HEK293 (cell line): ENCODE data around the gene GFOD1.
"Not testable (repeated sequence)": the region's sequence is repeated elsewhere in the genome, so short reads cannot be mapped to it uniquely, and the experiment has no call there.

ENCODE experiments used
- CTCF ChIA-PET: fragments of 350-600 bp; formaldehyde crosslinking; extraction: SDS; loops from one replicate; lab custom pipeline; 2021; ENCODE audit warnings: antibody characterized with exemption; lab: Yijun Ruan, JAX
- POLR2A ChIA-PET: fragments of 300-600 bp; formaldehyde crosslinking; extraction: SDS; loops from one replicate; lab custom pipeline; 2020; ENCODE audit warnings: antibody characterized with exemption, inconsistent platforms; lab: Yijun Ruan, JAX
- H3K27ac ChIP-seq: fragments of 200-500 bp; sonication (Bioruptor generic); 2 replicates; pipeline ENCODE4 v1.5.1; 2014; ENCODE audit warnings: low read depth, low read length, control low read depth, inconsistent platforms; ENCODE audit errors: extremely low read depth
- H3K36me3 ChIP-seq, 2 experiments: fragments of 200-500 bp in 1 of 2; sonication (Bioruptor generic) in 1 of 2; 1 replicate in 1 of 2; 2 replicates in 1 of 2; pipeline ENCODE4 v1.5.1; 2014 to 2017; ENCODE audit warnings: inconsistent platforms in 2 of 2, low read length in 2 of 2; ENCODE audit not compliant: control insufficient read depth in 2 of 2, insufficient read depth in 1 of 2
- H3K4me1 ChIP-seq: fragments of 200-500 bp; sonication (Bioruptor generic); 2 replicates; pipeline ENCODE4 v1.5.1; 2014; ENCODE audit warnings: mild to moderate bottlenecking, low read length, inconsistent platforms; ENCODE audit not compliant: control insufficient read depth, insufficient read depth
- H3K4me3 ChIP-seq: 2 replicates; pipeline ENCODE4 v1.5.1; 2011; ENCODE audit warnings: low read depth, mild to moderate bottlenecking, control low read depth, low read length, moderate library complexity
- H3K9me3 ChIP-seq: fragments of 200-500 bp; sonication (Bioruptor generic); 2 replicates; pipeline ENCODE4 v1.5.1; 2014; ENCODE audit warnings: low read depth, low read length, inconsistent platforms; ENCODE audit not compliant: control insufficient read depth, insufficient read depth
- BCL6B ChIP-seq: fragments of 450-650 bp; formaldehyde crosslinking; IDR thresholded peaks from 2 replicates; pipeline ENCODE4 v1.5.1; 2017; ENCODE audit warnings: missing biosample characterization, missing genetic modification characterization
- KLF1 ChIP-seq: fragments of 450-650 bp; formaldehyde crosslinking; IDR thresholded peaks from 2 replicates; pipeline ENCODE4 v1.5.1; 2016; ENCODE audit warnings: missing biosample characterization, missing genetic modification characterization
- KLF9 ChIP-seq: fragments of 450-650 bp; formaldehyde crosslinking; IDR thresholded peaks from 2 replicates; pipeline ENCODE4 v1.5.1; 2016; ENCODE audit warnings: missing biosample characterization, missing genetic modification characterization, low read depth
- REST ChIP-seq: fragments of 450-650 bp; formaldehyde crosslinking; IDR thresholded peaks from 2 replicates; pipeline ENCODE4 v1.5.1; 2016; ENCODE audit warnings: missing biosample characterization, missing genetic modification characterization
- SP3 ChIP-seq: fragments of 450-650 bp; formaldehyde crosslinking; IDR thresholded peaks from 2 replicates; pipeline ENCODE4 v1.5.1; 2016; ENCODE audit warnings: missing biosample characterization, missing genetic modification characterization
- ZBTB17 ChIP-seq: fragments of 450-650 bp; formaldehyde crosslinking; IDR thresholded peaks from 2 replicates; pipeline ENCODE4 v1.5.1; 2016; ENCODE audit warnings: missing biosample characterization, missing genetic modification characterization
- ZBTB21 ChIP-seq: fragments of 450-650 bp; formaldehyde crosslinking; IDR thresholded peaks from 2 replicates; pipeline ENCODE4 v1.5.1; 2017; ENCODE audit warnings: missing biosample characterization, missing genetic modification characterization
- ZBTB8A ChIP-seq: fragments of 450-650 bp; formaldehyde crosslinking; IDR thresholded peaks from 2 replicates; pipeline ENCODE4 v1.5.1; 2016; ENCODE audit warnings: missing biosample characterization, missing genetic modification characterization
- ZNF114 ChIP-seq: fragments of 450-650 bp; formaldehyde crosslinking; IDR thresholded peaks from 2 replicates; pipeline ENCODE4 v1.5.0; 2017; ENCODE audit warnings: missing biosample characterization, missing genetic modification characterization
- ZNF175 ChIP-seq: fragments of 450-650 bp; formaldehyde crosslinking; IDR thresholded peaks from 2 replicates; pipeline ENCODE4 v1.5.1; 2016; ENCODE audit warnings: missing biosample characterization, missing genetic modification characterization
- ZNF214 ChIP-seq: fragments of 450-650 bp; formaldehyde crosslinking; IDR thresholded peaks from 2 replicates; pipeline ENCODE4 v1.5.1; 2017; ENCODE audit warnings: missing biosample characterization, mild to moderate bottlenecking, missing genetic modification characterization, borderline replicate concordance
- ZNF404 ChIP-seq: fragments of 450-650 bp; formaldehyde crosslinking; IDR thresholded peaks from 2 replicates; pipeline ENCODE4 v1.5.1; 2017; ENCODE audit warnings: missing biosample characterization, missing genetic modification characterization
- ZNF585B ChIP-seq: fragments of 450-650 bp; formaldehyde crosslinking; IDR thresholded peaks from 2 replicates; pipeline ENCODE4 v1.5.1; 2016; ENCODE audit warnings: missing biosample characterization, missing genetic modification characterization
- ZNF624 ChIP-seq: fragments of 450-650 bp; formaldehyde crosslinking; IDR thresholded peaks from 2 replicates; pipeline ENCODE4 v1.5.1; 2017; ENCODE audit warnings: missing biosample characterization, missing genetic modification characterization
- ZNF785 ChIP-seq: fragments of 450-650 bp; formaldehyde crosslinking; IDR thresholded peaks from 2 replicates; pipeline ENCODE4 v1.5.1; 2016; ENCODE audit warnings: missing biosample characterization, missing genetic modification characterization
- ZNF792 ChIP-seq: fragments of 450-650 bp; formaldehyde crosslinking; IDR thresholded peaks from 2 replicates; pipeline ENCODE4 v1.5.1; 2016; ENCODE audit warnings: missing biosample characterization, missing genetic modification characterization
- TF ChIP-seq, protein P1 (sequence below): fragments of 450-650 bp; formaldehyde crosslinking; optimal IDR thresholded peaks from 2 replicates; pipeline ENCODE3; 2016; ENCODE audit warnings: missing biosample characterization, mild to moderate bottlenecking, missing genetic modification characterization

GFOD1 gene

DNA sequence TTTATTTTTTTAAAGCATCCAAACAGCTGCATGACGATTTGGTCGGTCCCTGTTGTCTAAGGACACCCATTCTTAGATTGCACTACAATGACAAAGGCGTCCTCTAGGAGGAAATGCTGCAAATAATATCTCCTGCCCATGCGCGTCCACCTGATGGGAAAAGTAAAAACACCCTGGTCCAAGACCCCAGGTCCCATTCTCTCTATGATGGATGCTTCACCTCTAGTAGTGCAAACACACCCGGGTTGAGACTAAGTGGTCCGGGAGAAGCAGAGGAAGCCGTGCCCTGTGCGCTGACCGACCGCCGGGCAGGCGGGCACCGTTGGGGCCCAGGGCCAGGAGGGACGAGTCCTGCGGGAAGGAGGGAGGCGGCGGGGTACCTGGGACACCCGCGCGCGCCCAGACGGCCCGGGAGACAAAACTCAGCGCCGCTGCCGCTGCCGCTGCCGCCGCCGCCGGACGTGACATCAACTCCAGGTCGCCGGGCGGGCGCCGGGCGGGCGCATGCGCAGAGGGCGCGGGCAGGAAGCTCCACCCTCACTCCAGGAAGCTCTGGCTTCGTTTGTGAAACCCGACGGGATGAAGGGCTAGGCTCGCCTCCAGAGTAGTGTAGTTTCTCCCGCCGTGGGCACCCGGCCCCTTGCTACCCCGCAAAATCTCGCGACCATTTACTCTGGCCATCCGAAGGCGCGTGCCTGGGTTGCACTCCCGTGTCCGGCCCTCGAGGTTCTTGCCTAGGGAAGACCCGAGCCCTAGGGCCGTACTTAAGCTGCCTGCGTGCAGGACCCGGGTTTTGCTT, 159.1 kb downstream of the GFOD1 start, which contains the start of gene TBC1D7 (continued):
- TF ChIP-seq, protein P1, sequence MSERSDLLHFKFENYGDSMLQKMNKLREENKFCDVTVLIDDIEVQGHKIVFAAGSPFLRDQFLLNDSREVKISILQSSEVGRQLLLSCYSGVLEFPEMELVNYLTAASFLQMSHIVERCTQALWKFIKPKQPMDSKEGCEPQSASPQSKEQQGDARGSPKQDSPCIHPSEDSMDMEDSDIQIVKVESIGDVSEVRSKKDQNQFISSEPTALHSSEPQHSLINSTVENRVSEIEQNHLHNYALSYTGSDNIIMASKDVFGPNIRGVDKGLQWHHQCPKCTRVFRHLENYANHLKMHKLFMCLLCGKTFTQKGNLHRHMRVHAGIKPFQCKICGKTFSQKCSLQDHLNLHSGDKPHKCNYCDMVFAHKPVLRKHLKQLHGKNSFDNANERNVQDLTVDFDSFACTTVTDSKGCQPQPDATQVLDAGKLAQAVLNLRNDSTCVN (tag by site-specific recombination): peak; percentile 89
- TF ChIP-seq ZBTB8A (peak; percentile 87), SP3 (peak; percentile 32; the same call in 1 of the 2 replicates), ZNF785 (tag by site-specific recombination) (no peak), BCL6B (tag by site-specific recombination) (peak; percentile 93), ZNF585B (tag by site-specific recombination) (peak; percentile 28; the same call in 1 of the 2 replicates), ZBTB21 (tag by site-specific recombination) (no peak; the same call in 1 of the 2 replicates)

DNA sequence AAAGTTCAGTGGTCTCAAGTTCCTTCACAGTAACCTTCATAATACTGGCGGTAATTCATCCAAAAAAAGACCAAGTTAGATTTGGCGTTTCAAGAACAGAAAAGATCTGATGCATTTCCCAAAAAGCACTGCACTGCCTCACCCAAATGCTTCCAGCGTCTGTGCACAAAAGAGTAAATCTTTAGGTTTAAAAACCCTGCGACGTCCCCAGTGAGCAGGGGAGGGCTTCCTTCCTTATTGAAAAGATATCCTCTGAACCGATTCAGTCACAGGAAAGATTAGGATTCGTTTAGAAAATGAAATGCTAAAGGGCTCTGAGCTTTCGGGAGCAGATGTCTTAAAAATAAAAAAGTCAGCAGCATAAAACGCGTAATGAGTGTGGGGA, 159.7 kb downstream of the GFOD1 start:
- Histone ChIP-seq H3K4me3 (peak overlapping the region; percentile 97), H3K9me3 (no peaks in the 10 kb centered on the region)
- POLR2A ChIA-PET: interaction anchor here (1.1 to 3.4 kb wide), 11 partner anchors 10 to 416 kb away, joined by 3 to 21 read pairs (median 4); partner anchors contain the start of gene NOL7
- CTCF ChIA-PET: interaction anchor here (0.6 to 6.9 kb wide), 9 partner anchors 9 to 581 kb away, joined by 3 to 102 read pairs (median 4); partner anchors contain the start of gene NOL7
- TF ChIP-seq ZBTB17: peak; percentile 40
- no peak for TF ChIP-seq REST (tag by site-specific recombination)
- 0 out of 2 replicates have a peak, but pooled peaks have one; percentile 2 for TF ChIP-seq KLF9 (tag by site-specific recombination)
- TF ChIP-seq, all 188 proteins: peak for 2
- Histone ChIP-seq H3K27ac (peak overlapping the region; percentile 83), H3K4me1 (peaks cover 3% of the 10 kb centered on the region; the same call in 1 of the 2 replicates), H3K36me3 (peaks cover 11 to 32% of the 10 kb centered on the region in 2 experiments)

DNA sequence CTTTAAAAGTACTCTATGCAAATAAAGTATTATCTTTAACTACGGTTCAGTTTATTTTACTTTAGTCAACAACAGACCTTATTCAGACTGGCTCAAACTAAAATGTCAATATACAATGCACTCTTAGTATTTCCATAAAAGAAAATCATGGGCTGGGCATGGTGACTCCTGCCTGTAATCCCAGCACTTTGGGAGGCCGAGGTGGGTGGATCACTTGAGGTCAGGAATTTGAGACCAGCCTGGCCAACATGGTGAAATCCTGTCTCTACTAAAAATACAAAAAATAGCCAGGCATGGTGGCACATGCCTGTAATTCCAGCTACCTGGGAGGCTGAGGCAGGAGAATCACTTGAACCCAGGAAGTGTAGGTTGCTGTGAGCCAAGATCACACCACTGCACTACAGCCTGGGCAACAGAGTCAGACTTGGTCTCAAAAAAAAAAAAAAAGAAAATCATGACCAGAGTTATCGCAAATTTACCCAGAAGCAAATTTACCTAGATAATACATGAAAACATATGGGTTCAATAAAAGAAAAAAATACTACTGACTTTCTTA, 161.3 kb downstream of the GFOD1 start:
- H3K4me3 ChIP-seq, H3K27ac ChIP-seq, POLR2A ChIA-PET, H3K4me1 ChIP-seq, CTCF ChIA-PET, H3K9me3 ChIP-seq: not testable (repeated sequence)
- H3K36me3 ChIP-seq: peaks cover 11 to 48% of the 10 kb centered on the region in 2 experiments

GRCh38 chr6:13319891-13320564, 167.4 kb downstream of the GFOD1 start:
- no peak for TF ChIP-seq ZNF175 (tag by site-specific recombination)
- no peak for TF ChIP-seq ZNF404 (tag by site-specific recombination)
- TF ChIP-seq ZNF792: no peak
- no peak for TF ChIP-seq ZNF114
- TF ChIP-seq KLF1 (tag by site-specific recombination): no peak
- TF ChIP-seq ZNF624 (tag by site-specific recombination): no peak
- TF ChIP-seq ZNF214 (tag by site-specific recombination): no peak
- POLR2A ChIA-PET: no interaction called here
- Histone ChIP-seq H3K27ac (no peak overlapping the region), H3K4me3 (no peak overlapping the region), H3K4me1 (no peaks in the 10 kb centered on the region), H3K36me3 (peaks cover 36 to 91% of the 10 kb centered on the region in 2 experiments), H3K9me3 (no peaks in the 10 kb centered on the region)
- CTCF ChIA-PET: interaction anchor here (0.6 to 1.0 kb wide), 4 partner anchors 9 to 1086 kb away, joined by 3 to 4 read pairs (median 4); no protein-coding TSS in a partner anchor
